ENCODE measurements around the gene TMEM163.

- no peak for TF ChIP-seq EZH2 (IDR thresholded peaks at IDR 0.05; ENCODE audit: borderline replicate concordance, insufficient read depth, low read length, poor library complexity, severe bottlenecking)
- no peak for TF ChIP-seq POLR2AphosphoS5 (IDR thresholded peaks at IDR 0.05)
- no peak for TF ChIP-seq CTCF (IDR thresholded peaks at IDR 0.05; ENCODE audit: poor library complexity, severe bottlenecking)
- no peak for TF ChIP-seq SMC3 (conservative IDR thresholded peaks at IDR 0.05; ENCODE audit: poor library complexity)
- TF ChIP-seq EP300 (conservative IDR thresholded peaks at IDR 0.05; ENCODE audit: poor library complexity, severe bottlenecking) = no peak
- no peak for TF ChIP-seq RAD21 (conservative IDR thresholded peaks at IDR 0.05)
- no peak for TF ChIP-seq REST (IDR thresholded peaks at IDR 0.05; ENCODE audit: borderline replicate concordance)
Observed at GRCh38 chr2:134454426-134454825, 264.4 kb downstream of the TMEM163 start.
